Astrocyte (in vitro differentiated cells and primary cell): ENCODE results near the gene PPM1H.

Experiments used
- CTCF ChIP-seq: IDR thresholded peaks from 2 replicates; pipeline ENCODE4 v1.5.1; 2011; ENCODE audit warnings: low read depth, mild to moderate bottlenecking, inconsistent platforms, low read length, moderate library complexity; ENCODE audit not compliant: insufficient read depth
- EZH2 ChIP-seq: IDR thresholded peaks from 2 replicates; pipeline ENCODE4 v1.6.1; 2012; ENCODE audit warnings: mild to moderate bottlenecking, low read length, inconsistent platforms; ENCODE audit not compliant: insufficient read depth

- TF ChIP-seq EZH2 (no peak), CTCF (no peak)
Observed at GRCh38 chr12:62849398-62849797, 85.6 kb downstream of the PPM1H start.
